SK-N-SH (cell line): ENCODE data around the gene CPZ.

Source experiments
- CHD2 ChIP-seq: fragments of 150-350 bp; IDR thresholded peaks from 2 replicates; pipeline ENCODE4 v1.6.1; 2018; ENCODE audit warnings: low read length; ENCODE audit not compliant: partially characterized antibody
- FOXM1 ChIP-seq: IDR thresholded peaks from 2 replicates; pipeline ENCODE4 v1.4.0; 2012; ENCODE audit warnings: low read depth, mild to moderate bottlenecking
- POLR2AphosphoS5 ChIP-seq: IDR thresholded peaks from 2 replicates; pipeline ENCODE4 v1.6.1; 2012; ENCODE audit warnings: low read depth, low read length
- RAD21 ChIP-seq: IDR thresholded peaks from 2 replicates; pipeline ENCODE4 v1.6.1; 2012; ENCODE audit warnings: mild to moderate bottlenecking, low read length
- TEAD4 ChIP-seq: IDR thresholded peaks from 2 replicates; pipeline ENCODE4 v1.4.0; 2012; ENCODE audit warnings: mild to moderate bottlenecking, borderline replicate concordance; ENCODE audit not compliant: insufficient read depth
- TF ChIP-seq, protein P1 (sequence below): IDR thresholded peaks from 2 replicates; pipeline ENCODE4 v1.6.1; 2012; ENCODE audit warnings: mild to moderate bottlenecking, low read depth, low read length, moderate library complexity
- TF ChIP-seq, protein P2 (sequence below): fragments of 200-600 bp; sonication (generic); IDR thresholded peaks from 2 replicates; pipeline ENCODE4 v1.6.1; 2017; ENCODE audit warnings: antibody characterized with exemption, mild to moderate bottlenecking, moderate library complexity

DNA sequence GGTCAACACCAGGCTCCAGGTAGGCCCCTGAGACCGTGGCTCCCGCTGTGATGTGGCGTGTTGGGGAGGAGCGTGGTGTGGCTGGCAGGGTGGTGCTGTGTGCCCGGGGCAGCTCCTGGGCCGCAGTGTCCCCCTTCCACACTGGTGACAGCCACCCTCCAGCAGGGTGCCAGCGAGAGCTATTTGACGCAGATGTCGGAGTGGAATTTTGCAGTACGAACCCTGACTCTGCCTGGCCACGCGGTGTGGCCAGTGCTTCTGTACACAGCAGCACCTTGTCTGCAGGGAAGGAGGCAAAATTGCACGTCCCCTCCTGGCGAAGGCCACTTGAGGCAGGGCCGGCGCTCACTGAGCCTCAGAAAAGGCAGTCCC lies 53.2 kb downstream of the CPZ start:
- TF ChIP-seq RAD21 (no peak), FOXM1 (no peak), CHD2 (no peak), POLR2AphosphoS5 (no peak), TEAD4 (no peak)
- TF ChIP-seq, protein P1, sequence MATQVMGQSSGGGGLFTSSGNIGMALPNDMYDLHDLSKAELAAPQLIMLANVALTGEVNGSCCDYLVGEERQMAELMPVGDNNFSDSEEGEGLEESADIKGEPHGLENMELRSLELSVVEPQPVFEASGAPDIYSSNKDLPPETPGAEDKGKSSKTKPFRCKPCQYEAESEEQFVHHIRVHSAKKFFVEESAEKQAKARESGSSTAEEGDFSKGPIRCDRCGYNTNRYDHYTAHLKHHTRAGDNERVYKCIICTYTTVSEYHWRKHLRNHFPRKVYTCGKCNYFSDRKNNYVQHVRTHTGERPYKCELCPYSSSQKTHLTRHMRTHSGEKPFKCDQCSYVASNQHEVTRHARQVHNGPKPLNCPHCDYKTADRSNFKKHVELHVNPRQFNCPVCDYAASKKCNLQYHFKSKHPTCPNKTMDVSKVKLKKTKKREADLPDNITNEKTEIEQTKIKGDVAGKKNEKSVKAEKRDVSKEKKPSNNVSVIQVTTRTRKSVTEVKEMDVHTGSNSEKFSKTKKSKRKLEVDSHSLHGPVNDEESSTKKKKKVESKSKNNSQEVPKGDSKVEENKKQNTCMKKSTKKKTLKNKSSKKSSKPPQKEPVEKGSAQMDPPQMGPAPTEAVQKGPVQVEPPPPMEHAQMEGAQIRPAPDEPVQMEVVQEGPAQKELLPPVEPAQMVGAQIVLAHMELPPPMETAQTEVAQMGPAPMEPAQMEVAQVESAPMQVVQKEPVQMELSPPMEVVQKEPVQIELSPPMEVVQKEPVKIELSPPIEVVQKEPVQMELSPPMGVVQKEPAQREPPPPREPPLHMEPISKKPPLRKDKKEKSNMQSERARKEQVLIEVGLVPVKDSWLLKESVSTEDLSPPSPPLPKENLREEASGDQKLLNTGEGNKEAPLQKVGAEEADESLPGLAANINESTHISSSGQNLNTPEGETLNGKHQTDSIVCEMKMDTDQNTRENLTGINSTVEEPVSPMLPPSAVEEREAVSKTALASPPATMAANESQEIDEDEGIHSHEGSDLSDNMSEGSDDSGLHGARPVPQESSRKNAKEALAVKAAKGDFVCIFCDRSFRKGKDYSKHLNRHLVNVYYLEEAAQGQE, result no peak
- TF ChIP-seq, protein P2, sequence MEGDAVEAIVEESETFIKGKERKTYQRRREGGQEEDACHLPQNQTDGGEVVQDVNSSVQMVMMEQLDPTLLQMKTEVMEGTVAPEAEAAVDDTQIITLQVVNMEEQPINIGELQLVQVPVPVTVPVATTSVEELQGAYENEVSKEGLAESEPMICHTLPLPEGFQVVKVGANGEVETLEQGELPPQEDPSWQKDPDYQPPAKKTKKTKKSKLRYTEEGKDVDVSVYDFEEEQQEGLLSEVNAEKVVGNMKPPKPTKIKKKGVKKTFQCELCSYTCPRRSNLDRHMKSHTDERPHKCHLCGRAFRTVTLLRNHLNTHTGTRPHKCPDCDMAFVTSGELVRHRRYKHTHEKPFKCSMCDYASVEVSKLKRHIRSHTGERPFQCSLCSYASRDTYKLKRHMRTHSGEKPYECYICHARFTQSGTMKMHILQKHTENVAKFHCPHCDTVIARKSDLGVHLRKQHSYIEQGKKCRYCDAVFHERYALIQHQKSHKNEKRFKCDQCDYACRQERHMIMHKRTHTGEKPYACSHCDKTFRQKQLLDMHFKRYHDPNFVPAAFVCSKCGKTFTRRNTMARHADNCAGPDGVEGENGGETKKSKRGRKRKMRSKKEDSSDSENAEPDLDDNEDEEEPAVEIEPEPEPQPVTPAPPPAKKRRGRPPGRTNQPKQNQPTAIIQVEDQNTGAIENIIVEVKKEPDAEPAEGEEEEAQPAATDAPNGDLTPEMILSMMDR, result no peak
